Cardiac fibroblast (primary cell): Measurements from ENCODE around the gene ZNF543.
"Not testable (repeated sequence)": the region's sequence is repeated elsewhere in the genome, so short reads cannot be mapped to it uniquely, and the experiment has no call there.

ENCODE experiments used
- DNase-seq, 2 donors: peaks; one replicate each; pipeline versions ENCODE4 v3.0.0 to v3.0.0-alpha.2; 2010; ENCODE audit warnings: low read depth in 2 of 2
- H3K4me3 ChIP-seq, 2 donors: replicated peaks in 1 of 2; 1 replicate in 1 of 2; 2 replicates in 1 of 2; pipeline ENCODE4 v1.5.1; 2011; ENCODE audit warnings: low read depth in 2 of 2, low read length in 2 of 2, mild to moderate bottlenecking in 2 of 2, moderate library complexity in 1 of 2
- TF ChIP-seq, protein P1 (sequence below): IDR thresholded peaks from one replicate; pipeline ENCODE4 v1.5.1; 2011; ENCODE audit warnings: low read depth, mild to moderate bottlenecking, low read length, inconsistent platforms

ZNF543 gene

DNA sequence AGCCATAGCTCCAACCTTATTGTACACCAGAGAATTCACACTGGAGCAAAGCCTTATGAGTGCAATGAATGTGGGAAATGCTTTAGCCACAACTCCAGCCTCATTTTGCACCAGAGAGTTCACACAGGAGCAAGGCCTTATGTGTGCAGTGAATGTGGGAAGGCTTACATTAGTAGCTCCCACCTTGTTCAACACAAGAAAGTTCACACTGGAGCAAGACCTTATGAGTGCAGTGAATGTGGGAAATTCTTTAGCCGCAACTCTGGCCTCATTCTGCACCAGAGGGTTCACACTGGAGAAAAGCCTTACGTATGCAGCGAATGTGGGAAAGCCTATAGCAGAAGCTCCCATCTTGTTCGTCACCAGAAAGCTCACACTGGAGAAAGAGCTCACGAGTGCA, 37.1 kb downstream of the ZNF543 start:
- TF ChIP-seq, protein P1, sequence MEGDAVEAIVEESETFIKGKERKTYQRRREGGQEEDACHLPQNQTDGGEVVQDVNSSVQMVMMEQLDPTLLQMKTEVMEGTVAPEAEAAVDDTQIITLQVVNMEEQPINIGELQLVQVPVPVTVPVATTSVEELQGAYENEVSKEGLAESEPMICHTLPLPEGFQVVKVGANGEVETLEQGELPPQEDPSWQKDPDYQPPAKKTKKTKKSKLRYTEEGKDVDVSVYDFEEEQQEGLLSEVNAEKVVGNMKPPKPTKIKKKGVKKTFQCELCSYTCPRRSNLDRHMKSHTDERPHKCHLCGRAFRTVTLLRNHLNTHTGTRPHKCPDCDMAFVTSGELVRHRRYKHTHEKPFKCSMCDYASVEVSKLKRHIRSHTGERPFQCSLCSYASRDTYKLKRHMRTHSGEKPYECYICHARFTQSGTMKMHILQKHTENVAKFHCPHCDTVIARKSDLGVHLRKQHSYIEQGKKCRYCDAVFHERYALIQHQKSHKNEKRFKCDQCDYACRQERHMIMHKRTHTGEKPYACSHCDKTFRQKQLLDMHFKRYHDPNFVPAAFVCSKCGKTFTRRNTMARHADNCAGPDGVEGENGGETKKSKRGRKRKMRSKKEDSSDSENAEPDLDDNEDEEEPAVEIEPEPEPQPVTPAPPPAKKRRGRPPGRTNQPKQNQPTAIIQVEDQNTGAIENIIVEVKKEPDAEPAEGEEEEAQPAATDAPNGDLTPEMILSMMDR: no peak
- DNase-seq: no peak
- H3K4me3 ChIP-seq: no peak overlapping the region

DNA sequence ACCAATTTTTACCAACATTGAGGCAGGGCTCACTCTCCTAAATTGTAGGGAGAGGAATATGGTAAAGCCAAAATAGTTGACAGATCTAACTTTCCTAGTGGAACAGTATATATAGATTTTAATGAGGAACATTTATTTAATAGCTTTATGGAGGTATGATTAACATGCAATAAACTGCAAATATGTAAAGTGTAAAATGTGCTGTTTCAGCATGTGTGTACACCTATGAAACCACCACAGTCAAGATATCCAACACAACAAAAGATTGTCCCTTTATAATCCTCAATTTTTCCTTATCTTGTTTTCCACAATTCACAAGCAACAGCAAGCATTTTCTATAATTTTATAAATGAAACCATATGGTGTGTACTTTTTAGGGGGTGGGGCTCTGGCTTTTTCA, 39.0 kb downstream of the ZNF543 start:
- H3K4me3 ChIP-seq: no peak overlapping the region
- TF ChIP-seq, protein P1: no peak
- DNase-seq: no peak

DNA sequence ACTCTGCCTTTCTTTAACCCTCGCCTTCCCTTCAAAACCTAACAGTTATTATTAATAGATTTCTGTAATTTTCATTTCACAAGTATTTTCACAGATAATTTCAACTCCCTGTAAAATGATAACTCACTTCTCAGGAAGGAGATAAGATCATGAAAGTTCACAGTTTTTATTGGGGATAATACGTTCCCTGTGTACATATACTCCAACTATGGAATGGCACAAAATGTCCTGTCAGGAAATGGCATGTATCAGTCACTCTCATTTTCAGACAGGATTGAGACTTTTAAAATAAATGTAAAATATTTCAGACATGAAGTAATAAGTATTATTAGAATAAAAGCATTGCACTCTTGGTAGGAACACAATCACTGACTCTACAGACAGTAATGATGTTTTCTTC, 42.1 kb downstream of the ZNF543 start:
- TF ChIP-seq, protein P1: no peak
- peak overlapping the region; percentile 43 to 50 for H3K4me3 ChIP-seq
- DNase-seq: no peak

DNA sequence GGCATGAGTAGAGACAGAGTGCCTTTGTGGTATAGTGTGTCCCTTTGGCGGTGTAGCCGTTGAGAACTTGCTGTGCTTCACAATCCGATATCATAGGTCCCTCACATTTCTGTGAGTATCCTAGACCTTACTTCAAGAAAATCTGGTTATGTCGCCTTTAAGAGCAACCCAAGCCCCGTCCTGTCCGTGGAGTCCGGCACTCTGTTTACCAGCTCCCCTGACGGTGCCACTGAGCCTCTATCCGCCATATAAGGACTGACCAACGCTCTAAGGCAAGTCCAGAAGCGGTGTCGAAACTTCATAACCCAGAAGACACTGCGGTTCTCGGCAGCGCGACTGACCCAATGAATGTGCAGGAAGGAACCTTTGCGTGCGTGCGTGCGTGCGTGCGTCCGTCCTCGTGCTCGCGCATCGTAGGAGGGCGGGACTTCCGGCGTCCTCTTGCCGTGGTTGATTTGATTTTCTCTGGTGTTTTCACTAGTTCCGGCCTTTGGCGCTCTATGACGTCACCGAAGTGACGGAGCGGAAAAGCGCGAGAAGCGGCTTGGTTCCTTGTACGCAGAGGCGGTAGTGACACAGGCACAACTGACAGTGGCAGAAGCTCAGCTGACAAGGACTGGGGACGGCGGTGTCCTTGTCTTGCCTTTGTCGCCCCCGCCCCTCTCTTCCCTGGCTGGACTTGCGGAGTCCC, 42.9 kb downstream of the ZNF543 start, which contains the start of the genes TRAPPC2B and ZNF547:
TRAPPC2B (plus strand) TSS at position 555 of the 691 bp plus-strand sequence. CDS start 1,283 bp downstream, outside the sequence.
ZNF547 (plus strand) TSS at position 555 of the 691 bp plus-strand sequence. CDS start 5,005 bp downstream, outside the sequence.
- TF ChIP-seq, protein P1: no peak
- DNase-seq: peak; percentile 100
- peak within 1 kb of the TSS; percentile 67 to 85 for H3K4me3 ChIP-seq

DNA sequence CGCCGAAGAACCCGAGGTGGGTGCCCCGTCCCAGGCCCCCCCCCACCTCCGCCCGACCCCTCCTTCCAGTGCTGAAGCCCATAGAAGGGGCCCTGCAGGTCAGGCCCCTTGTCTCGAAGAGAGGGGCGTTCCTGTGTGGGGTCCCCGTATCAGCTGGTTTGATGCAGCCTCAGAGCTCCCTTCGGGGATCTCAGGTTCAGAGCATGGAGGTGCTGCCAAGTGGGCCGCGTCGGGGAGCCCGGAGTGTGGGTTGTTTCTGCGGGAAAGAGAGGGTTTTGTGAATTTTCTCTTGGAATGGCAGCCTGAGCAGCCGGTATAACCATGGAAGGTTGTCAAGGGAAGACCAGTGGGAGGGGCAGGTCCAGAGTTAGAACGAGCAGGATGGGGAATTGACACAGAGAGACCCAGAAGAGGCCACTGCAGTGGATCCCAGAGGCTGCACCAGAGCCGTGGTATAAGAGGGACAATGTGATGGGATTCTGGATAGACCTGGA, 43.5 kb downstream of the ZNF543 start:
- TF ChIP-seq, protein P1: no peak

DNA sequence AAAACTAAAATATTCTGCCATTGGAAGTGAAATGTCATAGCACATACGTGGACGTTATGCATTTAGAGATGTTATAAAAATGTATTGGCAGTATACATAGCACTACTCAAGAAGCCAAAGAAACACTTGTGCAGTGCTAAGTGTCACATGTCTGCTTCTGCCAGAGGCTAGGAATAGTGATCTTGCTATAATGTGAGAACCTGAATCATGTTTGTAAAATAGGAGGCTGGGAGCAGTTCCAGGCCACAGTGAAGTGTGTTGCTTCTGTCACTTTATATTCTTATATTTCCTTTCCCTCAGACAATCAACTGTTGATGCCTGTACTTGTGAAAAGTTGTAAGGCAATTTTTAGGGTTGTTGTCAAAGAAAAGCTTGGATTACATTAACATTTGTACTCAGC, 46.5 kb downstream of the ZNF543 start:
- no peak for DNase-seq
- no peak overlapping the region for H3K4me3 ChIP-seq
- TF ChIP-seq, protein P1: no peak

More for the DNA sequence above, 43.5 kb downstream of the ZNF543 start:
- peak in 1 of 2 donors; percentile 11 for DNase-seq
- H3K4me3 ChIP-seq: peak overlapping the region; percentile 67 to 85

DNA sequence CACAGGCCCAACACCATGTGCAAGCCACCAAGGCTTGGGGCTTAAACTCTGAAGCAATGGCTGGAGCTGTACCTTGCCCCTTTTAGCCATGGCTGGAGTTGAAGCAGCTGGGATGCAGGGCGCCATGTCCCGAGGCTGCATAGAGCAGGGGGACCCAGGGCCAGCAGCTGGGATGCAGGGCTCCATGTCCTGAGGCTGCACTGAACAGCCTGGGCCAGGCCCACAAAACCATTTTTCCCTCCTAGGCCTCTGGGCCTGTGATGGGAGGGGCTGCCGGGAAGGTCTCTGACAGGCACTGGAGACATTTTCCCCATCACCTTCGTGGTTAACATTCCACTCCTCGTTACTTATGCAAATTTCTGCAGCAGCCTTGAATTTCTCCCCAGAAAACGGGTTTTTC, 53.9 kb downstream of the ZNF543 start:
- TF ChIP-seq, protein P1: no peak
- DNase-seq: no peak
- H3K4me3 ChIP-seq: no peak overlapping the region

DNA sequence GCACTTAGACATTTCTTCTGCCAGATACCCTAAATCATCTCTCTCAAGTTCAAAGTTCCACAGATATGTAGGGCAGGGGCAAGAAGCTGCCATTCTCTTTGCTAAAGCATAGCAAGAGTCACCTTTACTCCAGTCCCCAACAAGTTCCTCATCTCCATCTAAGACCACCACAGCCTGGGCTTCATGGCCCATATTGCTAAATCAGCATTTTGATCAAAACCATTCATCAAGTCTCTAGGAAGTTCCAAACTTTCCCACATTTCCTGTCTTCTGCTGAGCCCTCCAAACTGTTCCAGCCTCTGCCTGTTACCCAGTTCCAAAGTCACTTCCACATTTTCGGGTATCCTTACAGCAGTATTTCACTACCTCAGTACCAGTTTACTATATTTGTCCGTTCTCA, 54.4 kb downstream of the ZNF543 start:
- DNase-seq, H3K4me3 ChIP-seq: not testable (repeated sequence)
